H1 (cell line): ENCODE results near the gene GDPD5. TPM values are rescaled to one million over a fixed set of nuclear protein-coding genes. Genes with fewer than 3 reads are reported as not detected.

Experiments used
- ATF2 ChIP-seq: IDR thresholded peaks from 2 replicates; pipeline ENCODE4 v1.6.1; 2012; ENCODE audit warnings: low read length, inconsistent platforms
- CBX5 ChIP-seq: fragments of 300-800, 300-1000 bp; sonication (generic); IDR thresholded peaks from 2 replicates; pipeline ENCODE4 v1.7.1; 2016; ENCODE audit warnings: antibody characterized with exemption, low read length, low read depth
- MAFK ChIP-seq: IDR thresholded peaks from 2 replicates; pipeline ENCODE4 v1.6.1; 2012; ENCODE audit warnings: low read depth, mild to moderate bottlenecking, improper control_type of control experiment, low read length
- NANOG ChIP-seq: IDR thresholded peaks from 2 replicates; pipeline ENCODE4 v1.6.1; 2011; ENCODE audit warnings: low read length, low read depth, mild to moderate bottlenecking, inconsistent platforms; ENCODE audit not compliant: insufficient read depth, poor library complexity, severe bottlenecking
- POU5F1 ChIP-seq: IDR thresholded peaks from 2 replicates; pipeline ENCODE4 v1.6.1; 2011; ENCODE audit warnings: low read depth, mild to moderate bottlenecking, low read length, moderate library complexity
- SAP30 ChIP-seq: fragments of 300-600 bp; sonication (generic); IDR thresholded peaks from 2 replicates; pipeline ENCODE4 v1.7.1; 2012; ENCODE audit warnings: low read length, moderate library complexity, mild to moderate bottlenecking, inconsistent platforms; ENCODE audit not compliant: insufficient read depth, insufficient replicate concordance
- polyA plus RNA-seq, 7 experiments: library from polyadenylated mRNA; depleted of rRNA in 3 of 7; stranded (reverse) in 5 of 7; unstranded in 2 of 7; fragments of >200 nt in 5 of 7; fragments of 200-250 nt in 2 of 7; gene quantifications; 1 replicate in 5 of 7; 2 replicates in 1 of 7; 4 replicates in 1 of 7; pipeline versions ENCODE4 v1.2.1 to v1.2.3, GENCODE V29; 2011 to 2013; ENCODE audit warnings: missing spikeins in 2 of 7, mixed read lengths in 2 of 7
- total RNA-seq: library from RNA; stranded (reverse); fragmentation: NEBNext Ultra II Directional; extraction: Animal tissue kit (Norgen Biotek cat#: 25700); gene quantifications from 2 replicates; pipeline ENCODE4 v1.2.1, GENCODE V29; 2021
- TF ChIP-seq, protein P1 (sequence below), 3 experiments: IDR thresholded peaks; 1 replicate in 2 of 3; 2 replicates in 1 of 3; pipeline versions ENCODE4 v1.5.1 to v1.6.1; 2011; ENCODE audit warnings: low read length in 3 of 3, mild to moderate bottlenecking in 3 of 3, inconsistent platforms in 2 of 3, low read depth in 1 of 3, moderate library complexity in 1 of 3; ENCODE audit not compliant: insufficient read depth in 1 of 3; ENCODE audit errors: control extremely low read depth in 1 of 3

Gene GDPD5
- total and polyA plus RNA-seq, 2 of the 8 experiments (the other 6 are each of a cell fraction or from before 2014, with no cell fraction given): 7.8 to 8.6 TPM

GRCh38 chr11:75574698-75575602 is 49.2 kb upstream of the GDPD5 start (continued):
- TF ChIP-seq ATF2 (no peak), NANOG (no peak), SAP30 (no peak), POU5F1 (no peak), CBX5 (no peak), MAFK (no peak)
- TF ChIP-seq, protein P1, sequence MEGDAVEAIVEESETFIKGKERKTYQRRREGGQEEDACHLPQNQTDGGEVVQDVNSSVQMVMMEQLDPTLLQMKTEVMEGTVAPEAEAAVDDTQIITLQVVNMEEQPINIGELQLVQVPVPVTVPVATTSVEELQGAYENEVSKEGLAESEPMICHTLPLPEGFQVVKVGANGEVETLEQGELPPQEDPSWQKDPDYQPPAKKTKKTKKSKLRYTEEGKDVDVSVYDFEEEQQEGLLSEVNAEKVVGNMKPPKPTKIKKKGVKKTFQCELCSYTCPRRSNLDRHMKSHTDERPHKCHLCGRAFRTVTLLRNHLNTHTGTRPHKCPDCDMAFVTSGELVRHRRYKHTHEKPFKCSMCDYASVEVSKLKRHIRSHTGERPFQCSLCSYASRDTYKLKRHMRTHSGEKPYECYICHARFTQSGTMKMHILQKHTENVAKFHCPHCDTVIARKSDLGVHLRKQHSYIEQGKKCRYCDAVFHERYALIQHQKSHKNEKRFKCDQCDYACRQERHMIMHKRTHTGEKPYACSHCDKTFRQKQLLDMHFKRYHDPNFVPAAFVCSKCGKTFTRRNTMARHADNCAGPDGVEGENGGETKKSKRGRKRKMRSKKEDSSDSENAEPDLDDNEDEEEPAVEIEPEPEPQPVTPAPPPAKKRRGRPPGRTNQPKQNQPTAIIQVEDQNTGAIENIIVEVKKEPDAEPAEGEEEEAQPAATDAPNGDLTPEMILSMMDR (IDR thresholded peaks at IDR 0.05; ENCODE audit: control extremely low read depth in 1 of 3, insufficient read depth in 1 of 3, low read depth in 1 of 3, low read length in 3 of 3): peak; percentile 50 to 62 (median 52)
